ENCODE measurements around the gene NXPE3.

DNA sequence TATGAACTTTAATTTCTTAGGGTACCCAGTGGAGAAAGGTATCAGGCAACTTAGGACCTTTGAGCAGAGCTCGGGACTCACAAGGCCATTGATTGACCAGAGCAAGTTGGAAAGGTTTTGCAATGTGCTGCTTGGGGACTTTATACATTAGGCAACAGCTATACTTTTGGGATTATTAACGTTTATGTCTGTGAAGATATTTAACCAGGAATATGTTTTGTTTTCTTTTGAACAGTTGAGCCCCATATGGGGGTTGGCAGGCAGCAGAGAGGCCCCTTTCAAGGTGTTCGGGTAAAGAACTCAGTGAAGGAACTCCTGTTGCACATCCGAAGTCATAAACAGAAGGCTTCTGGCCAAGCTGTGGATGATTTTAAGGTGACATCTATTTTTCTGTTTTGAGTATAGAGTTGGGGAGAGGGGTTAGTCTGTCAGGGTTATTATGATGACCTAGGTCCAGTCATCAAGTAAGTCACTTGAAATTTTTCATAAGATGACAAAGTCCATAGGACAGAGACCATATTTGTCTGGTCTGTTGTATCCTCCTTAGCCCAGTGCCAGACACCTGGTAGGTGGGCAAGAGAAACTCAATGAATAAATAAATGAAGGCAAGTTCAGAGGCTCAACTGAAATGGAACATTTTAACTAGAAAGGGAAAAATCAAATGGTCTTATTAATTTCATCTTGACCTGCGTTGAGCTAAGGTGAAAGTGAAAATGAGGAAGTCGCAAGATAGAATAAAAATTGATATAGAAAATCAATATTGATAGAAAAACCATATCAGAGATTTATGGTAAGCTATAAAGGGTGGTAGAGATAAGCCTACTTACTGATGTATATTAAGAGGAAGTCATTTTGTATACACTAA is 73.1 kb downstream of the NXPE3 start:
- TF ChIP-seq, protein P1, sequence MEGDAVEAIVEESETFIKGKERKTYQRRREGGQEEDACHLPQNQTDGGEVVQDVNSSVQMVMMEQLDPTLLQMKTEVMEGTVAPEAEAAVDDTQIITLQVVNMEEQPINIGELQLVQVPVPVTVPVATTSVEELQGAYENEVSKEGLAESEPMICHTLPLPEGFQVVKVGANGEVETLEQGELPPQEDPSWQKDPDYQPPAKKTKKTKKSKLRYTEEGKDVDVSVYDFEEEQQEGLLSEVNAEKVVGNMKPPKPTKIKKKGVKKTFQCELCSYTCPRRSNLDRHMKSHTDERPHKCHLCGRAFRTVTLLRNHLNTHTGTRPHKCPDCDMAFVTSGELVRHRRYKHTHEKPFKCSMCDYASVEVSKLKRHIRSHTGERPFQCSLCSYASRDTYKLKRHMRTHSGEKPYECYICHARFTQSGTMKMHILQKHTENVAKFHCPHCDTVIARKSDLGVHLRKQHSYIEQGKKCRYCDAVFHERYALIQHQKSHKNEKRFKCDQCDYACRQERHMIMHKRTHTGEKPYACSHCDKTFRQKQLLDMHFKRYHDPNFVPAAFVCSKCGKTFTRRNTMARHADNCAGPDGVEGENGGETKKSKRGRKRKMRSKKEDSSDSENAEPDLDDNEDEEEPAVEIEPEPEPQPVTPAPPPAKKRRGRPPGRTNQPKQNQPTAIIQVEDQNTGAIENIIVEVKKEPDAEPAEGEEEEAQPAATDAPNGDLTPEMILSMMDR (IDR thresholded peaks at IDR 0.05; ENCODE audit: low read depth, low read length, poor library complexity, severe bottlenecking), result no peak
- TF ChIP-seq EZH2phosphoT487 (IDR thresholded peaks at IDR 0.05; ENCODE audit: borderline replicate concordance, low read length), result no peak
